Inflammatory macrophage (primary cell): ENCODE measurements around the gene MTG2.

Experiments used
- DNase-seq, 2 donors: peaks; one replicate each; pipeline ENCODE4 v3.0.0-alpha.2; 2020 to 2022
- total RNA-seq, 18 experiments: gene quantifications; one replicate each; lab custom pipeline; 2026; ENCODE audit warnings: mixed read lengths in 6 of 18, inconsistent platforms in 2 of 18; lab: John Stamatoyannopoulos, UW

The MTG2 gene, protein sequence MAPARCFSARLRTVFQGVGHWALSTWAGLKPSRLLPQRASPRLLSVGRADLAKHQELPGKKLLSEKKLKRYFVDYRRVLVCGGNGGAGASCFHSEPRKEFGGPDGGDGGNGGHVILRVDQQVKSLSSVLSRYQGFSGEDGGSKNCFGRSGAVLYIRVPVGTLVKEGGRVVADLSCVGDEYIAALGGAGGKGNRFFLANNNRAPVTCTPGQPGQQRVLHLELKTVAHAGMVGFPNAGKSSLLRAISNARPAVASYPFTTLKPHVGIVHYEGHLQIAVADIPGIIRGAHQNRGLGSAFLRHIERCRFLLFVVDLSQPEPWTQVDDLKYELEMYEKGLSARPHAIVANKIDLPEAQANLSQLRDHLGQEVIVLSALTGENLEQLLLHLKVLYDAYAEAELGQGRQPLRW
- total RNA-seq: 9.6 to 30.5 (median 15.8) reads per million in 18 experiments

DNA sequence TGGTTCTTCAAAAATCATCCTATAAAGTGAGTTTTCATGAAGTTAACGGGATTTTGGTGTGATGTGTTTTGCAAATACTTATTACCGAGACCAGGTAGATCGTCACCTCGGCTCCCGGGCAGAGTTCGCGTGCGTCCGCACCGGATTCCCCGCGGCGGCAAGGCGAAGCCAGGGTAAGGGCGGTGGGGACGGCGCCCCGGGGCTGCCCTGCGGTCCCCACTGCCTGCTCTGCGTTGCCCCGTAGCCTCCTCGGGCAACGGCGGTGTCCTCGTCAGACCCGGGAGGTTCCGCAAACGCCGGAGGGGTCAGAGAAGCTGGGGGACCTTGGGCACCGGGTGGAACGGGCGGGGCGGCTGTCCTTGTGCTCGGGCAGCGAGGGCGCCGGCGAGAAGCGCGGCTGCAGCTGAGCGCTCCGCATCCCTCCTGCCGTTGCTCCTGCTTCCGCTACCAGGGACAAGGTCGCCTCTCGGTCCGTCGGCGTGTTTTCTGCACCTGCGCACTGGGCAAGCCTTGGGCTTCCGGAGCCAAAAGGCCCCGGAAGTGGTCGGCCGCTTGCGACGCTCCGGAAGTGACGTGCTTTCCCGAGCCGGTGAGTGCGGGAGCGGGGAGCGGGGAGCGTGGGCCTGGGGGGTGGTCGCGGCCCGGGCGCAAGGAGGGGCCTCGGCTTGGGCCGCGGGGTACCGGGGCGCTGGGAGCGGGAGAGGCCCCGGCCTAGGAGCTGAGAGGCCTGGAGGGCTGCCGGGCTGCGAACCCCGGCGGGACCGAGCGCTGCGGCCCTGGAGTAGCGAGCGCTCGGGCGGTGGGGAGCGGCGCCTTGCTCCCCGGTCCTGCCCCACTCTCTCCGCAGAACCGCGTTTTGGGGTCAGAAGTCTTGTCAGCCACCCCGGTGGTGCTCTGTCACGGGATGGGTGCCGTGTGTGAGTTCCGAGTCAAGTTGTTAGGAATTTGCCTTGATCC is at the start of gene MTG2:
TSS of gene MTG2 (plus strand) at position 560 of the 957 bp plus-strand sequence. CDS start 10,393 bp downstream, outside the sequence.
- peak; percentile 96 to 98 for DNase-seq

GRCh38 chr20:62133051-62133845 is 49.6 kb upstream of the MTG2 start:
- peak; percentile 82 to 89 for DNase-seq

DNA sequence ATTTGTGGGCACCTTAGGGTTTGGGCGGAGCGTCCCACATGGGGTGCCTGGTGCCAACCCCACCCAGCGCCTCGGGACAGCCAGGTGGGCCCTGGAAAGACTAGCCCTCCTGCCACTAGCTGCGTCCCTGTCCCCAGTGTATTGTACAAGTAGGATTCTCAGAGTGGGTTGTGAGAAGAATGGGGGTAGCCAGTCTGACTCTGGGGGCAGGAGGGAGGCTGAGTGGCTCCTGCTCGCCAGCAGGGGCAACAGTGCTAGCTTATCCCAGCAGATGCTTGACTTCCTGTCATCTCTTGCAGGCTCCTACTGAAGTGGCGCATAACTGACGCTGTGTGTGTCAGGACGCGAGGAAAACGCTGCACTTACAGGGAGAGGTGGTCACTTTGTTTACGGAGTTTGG is 49.0 kb upstream of the MTG2 start:
- DNase-seq: no peak

DNA sequence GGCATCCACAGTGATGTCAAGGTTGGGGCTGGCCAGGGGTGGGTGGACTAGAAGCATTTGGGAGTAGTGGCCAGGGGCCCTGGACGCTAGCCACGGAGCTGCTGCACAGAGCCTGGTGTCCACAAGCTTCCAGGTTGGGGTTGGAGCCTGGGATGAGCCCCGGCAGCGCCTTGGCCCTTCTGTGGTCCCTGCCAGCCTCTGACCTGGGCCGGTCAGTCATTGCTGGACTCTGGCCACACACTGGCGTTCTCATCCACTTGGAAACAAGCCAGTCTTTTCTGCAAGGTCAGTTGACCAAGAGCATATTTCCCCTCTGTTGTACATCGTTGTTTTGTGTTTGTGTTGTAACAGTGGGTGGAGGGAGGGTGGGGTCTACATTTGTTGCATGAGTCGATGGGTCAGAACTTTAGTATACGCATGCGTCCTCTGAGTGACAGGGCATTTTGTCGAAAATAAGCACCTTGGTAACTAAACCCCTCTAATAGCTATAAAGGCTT is 48.0 kb upstream of the MTG2 start:
- DNase-seq: peak; percentile 25 to 70

GRCh38 chr20:62135573-62136266 is 47.1 kb upstream of the MTG2 start:
- DNase-seq: no peak

GRCh38 chr20:62136283-62137091 is 46.3 kb upstream of the MTG2 start:
- peak; percentile 69 to 76 for DNase-seq

DNA sequence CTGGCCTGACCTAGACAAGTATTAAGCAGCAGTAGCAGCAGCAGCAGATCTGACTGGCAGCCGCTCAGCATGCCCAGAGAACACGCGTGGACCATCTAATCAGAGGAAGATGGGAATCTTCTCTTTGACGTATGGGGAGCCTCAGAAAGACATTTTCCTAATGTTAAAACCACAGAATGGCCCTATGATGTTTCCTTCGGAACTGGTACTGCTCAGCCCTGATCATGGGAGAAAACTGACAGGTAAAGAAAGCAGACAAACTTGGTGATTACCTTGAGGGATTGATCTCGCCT is 45.8 kb upstream of the MTG2 start:
- no peak for DNase-seq

DNA sequence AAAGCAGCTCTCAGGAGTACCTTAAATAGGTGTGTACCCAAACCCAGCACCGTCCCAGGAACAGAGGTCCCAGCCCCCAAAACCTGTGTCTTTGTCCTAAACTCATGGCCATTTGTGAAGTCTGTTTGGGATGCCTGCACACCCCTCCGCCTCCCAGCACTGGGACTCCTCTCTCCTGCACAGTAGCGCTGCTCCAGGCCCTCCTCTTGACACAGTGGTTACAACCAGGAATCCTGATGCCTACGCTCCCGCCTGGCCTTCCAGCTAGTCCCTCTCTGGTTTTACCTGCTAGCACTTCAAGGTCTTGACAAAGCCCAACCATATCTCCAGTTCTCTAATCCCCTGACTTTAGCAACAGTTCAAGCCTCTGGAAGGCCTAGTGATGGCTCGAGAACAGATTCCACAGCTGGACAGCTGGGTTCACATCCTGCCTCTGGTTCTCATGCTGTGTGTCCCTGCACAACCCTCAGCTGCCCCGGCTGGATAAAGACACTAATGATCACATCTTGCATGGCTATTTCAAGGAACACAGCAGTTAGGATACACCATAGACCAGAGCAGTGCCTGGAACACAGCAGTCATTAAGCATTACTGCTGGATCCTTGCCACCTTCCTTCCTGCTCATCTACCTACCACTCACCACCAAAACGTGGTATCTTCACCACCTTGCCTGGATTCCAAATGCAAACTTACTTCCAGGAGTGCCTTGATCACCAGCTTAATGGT is 45.2 kb upstream of the MTG2 start:
- DNase-seq: no peak

DNA sequence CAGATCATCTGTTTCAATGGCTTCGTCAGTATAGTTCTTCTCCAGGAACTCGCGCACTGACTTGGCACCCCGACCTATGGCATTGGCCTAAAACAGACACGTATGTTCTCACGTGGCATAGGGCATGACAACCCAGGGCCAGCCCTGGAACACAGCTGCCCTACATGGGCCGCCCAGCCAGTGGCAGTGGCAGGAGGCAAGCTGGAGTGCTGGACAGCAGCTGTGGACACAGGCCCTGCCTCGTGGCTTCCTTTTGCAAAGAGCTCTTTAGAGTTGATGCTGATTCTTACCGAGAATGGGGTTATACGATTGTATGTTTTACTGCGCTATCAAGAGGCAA is 44.7 kb upstream of the MTG2 start:
- DNase-seq: no peak

DNA sequence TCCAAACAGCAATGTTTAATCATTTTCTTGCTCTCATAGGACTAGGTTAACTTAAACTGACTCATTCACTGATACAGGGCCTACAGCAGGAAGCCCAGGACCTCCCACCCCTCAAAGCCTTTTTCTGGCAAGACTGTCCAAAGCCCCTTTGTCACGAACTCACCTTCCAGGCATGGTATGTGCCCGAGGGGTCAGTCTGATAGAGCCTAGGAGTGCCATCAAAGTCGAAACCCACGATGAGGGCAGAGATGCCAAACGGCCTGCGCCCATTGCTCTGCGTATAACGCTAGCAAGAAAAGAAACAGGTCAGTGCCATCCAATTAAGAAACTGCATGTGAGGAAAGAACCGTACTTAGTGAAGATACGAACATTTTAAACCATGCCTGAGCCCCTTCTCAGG is 43.9 kb upstream of the MTG2 start:
- no peak for DNase-seq

- DNase-seq: no peak
Observed at GRCh38 chr20:62139636-62140035, 43.2 kb upstream of the MTG2 start.

- no peak for DNase-seq
Observed at GRCh38 chr20:62141043-62141396, 41.8 kb upstream of the MTG2 start.

DNA sequence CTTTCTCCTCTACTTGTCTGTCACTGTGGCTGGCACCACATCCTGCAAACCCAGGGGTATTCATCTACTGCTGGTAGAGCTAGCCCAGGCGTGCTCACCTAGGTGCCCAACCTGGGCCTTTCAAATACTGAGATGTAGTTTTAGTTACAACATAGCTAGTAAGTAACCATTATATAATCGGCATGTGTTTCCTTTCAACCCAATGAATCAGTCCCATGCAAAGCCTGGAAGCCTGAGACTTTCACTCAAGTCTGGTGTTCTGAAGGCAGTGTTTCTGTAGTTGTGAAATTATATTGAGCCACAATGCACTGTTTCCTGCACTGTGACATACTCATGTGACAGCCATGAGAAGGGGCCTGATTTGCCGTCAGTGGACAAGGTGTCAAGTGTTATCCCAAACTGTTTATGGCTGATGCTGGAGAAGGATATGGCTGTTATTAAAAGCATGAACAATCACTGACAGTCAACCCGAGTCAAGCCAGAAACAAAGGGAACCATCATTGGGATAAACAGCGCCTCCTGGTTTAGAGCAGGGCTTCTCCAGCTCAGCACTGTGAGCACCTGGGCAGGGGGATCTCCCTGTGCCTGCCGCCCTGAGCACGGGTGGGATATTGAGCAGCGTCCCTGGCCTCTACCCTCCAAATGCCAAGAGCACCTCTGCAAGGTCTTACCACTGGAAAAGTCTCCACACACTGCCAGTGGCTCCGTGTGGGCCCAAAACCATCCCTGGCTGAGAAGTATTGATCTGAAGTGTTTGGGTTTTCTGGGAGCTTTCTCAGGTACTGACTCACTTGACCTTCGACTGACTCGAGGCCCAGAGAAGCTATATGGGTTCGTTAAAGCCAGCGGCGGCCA is 41.2 kb upstream of the MTG2 start:
- DNase-seq: peak; percentile 91

DNA sequence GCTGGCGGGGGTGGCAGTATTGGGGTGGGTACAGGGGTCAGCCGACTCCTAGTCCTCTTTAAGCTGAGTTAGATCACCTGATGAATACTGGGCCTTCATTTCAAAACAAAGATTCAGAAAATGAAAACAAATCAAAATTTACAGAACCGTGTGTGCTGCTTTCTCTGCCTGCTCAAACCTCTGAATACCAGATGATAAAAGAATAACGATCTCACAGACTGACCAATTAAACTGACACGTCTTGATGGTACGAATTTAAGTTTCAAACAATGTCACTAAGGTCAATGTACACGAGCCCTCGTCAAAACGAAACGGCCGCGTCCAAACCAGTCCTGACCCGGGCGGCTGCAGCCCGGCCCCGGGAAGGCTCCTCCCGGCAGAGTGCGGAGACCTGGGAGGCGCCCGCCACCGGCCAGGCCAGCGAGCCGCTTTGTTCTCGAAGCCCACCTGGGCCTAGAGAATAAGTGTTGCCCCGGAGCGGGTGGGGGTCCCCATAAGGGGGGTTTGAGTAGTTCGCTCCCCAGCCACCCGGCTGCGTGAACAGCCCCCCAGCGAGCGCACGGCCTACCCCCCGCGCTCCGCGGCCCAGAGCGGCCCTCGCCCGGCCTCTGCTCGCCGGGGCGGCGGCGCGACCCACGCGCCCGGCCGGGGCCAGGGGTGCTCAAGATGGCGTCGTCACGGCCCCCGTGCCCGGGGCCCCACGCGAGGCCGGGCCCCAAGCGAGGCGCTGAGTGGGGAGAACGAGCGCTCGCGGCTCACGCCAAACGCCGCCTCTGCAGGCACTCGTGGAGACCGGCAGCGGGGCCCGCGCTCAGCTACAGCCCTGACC is 40.4 kb upstream of the MTG2 start:
- DNase-seq: peak; percentile 5 to 40

GRCh38 chr20:62143081-62143956 is 39.5 kb upstream of the MTG2 start, which contains the start of the genes PSMA7 and SS18L1:
Gene PSMA7, minus strand, starts transcription at chr20:62143394. Its CDS starts 91 bp downstream, at chr20:62143303.
Gene SS18L1, plus strand, starts transcription at chr20:62143769. Its CDS starts 52 bp downstream, at chr20:62143821.
- peak; percentile 90 to 95 for DNase-seq

- DNase-seq: peak; percentile 68 to 82
Observed at GRCh38 chr20:62143957-62144825, 38.6 kb upstream of the MTG2 start.
